BJ (cell line): ENCODE data around the gene FRMD4A. TPM values are rescaled to one million over a fixed set of nuclear protein-coding genes. Genes with fewer than 3 reads are reported as not detected.
"Not testable (repeated sequence)": the region's sequence is repeated elsewhere in the genome, so short reads cannot be mapped to it uniquely, and the experiment has no call there.

ENCODE experiments used
- CTCF ChIA-PET: fragments of 350-600 bp; formaldehyde crosslinking; extraction: SDS; loops from one replicate; lab custom pipeline; 2021; ENCODE audit warnings: antibody characterized with exemption, inconsistent platforms; lab: Yijun Ruan, JAX
- POLR2A ChIA-PET: fragments of 300-600 bp; sonication (Branson Sonifier 250); formaldehyde crosslinking; extraction: SDS; loops from one replicate; lab custom pipeline; 2021; ENCODE audit warnings: antibody characterized with exemption; lab: Charles Lee
- DNase-seq: peaks from one replicate; pipeline ENCODE4 v3.0.0-alpha.2; 2011; ENCODE audit warnings: low read depth
- H3K27me3 ChIP-seq: 2 replicates; pipeline ENCODE4 v1.6.0; 2011; ENCODE audit warnings: low read length; ENCODE audit not compliant: control insufficient read depth, insufficient read depth
- H3K36me3 ChIP-seq: 2 replicates; pipeline ENCODE4 v1.5.1; 2011; ENCODE audit warnings: low read length; ENCODE audit not compliant: control insufficient read depth, insufficient read depth
- H3K4me3 ChIP-seq: 2 replicates; pipeline ENCODE4 v1.5.1; 2011; ENCODE audit warnings: low read depth, mild to moderate bottlenecking, control low read depth, low read length
- polyA plus RNA-seq: library from polyadenylated mRNA; depleted of rRNA; stranded (reverse); fragments of >200 nt; gene quantifications from 2 replicates; pipeline ENCODE4 v1.2.3, GENCODE V29; 2011
- TF ChIP-seq, protein P1 (sequence below): IDR thresholded peaks from 2 replicates; pipeline ENCODE4 v1.5.1; 2011; ENCODE audit warnings: low read depth, mild to moderate bottlenecking, control low read depth, inconsistent platforms, low read length, moderate library complexity; ENCODE audit not compliant: insufficient read depth

Gene FRMD4A
- polyA plus RNA-seq, 1 experiment: 31.6 TPM

DNA sequence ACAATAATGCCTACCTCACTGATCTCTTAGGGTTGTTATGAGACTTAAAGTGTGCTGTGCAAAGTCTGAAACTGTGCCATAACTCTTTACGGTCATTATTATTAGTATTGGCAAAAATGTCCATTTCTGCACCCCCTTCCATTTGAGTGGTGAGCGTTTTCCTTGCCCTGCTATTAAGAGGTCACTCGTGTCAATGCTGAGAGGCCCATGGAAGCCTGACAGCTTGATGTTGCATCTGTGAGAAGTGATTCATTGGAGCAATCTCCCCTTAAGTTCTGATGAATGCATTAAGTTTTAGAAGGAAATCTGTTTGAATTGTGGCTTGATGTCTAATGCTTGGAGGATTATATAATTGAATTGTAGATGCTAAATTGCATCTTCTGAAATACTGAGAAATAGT, 253.3 kb downstream of the FRMD4A start:
- CTCF ChIA-PET: no interaction called here

DNA sequence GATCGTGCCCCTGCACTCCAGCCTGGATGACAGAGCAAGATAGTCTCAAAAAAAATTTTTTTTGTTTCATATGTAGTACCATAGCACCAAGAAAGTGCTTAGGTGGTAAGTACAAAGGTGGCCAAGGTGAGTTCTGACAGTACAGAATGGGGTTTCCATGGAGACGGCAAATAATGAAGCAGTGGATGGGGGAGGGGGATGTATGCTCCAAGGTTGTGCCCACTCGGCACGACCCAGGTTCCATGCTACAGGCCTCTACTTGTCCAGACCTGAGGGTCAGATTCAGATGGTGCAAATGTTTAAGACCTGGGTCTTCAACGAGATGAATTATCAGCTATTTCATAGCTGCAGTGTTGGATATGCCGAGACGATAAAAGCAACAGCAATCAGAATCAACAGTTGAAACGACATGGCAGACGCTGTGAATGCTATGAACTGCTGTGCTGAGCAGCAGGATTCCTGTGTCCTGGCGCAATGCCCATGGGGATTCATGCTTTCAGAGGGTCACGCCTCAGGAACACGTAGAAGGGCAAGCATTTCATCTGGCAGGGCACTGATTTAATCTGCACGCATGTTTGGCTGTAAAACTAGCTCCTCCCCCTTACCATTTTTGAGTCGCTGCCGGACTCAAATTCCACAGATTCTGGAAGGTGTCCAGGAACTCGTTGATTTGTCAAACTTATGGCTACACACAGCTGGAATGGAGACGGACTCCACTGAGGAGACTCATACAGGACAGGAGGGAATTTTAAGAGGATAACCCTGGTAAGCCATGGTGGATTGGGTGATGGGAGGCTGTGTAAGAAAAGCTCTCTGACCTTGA, 256.5 kb downstream of the FRMD4A start:
- DNase-seq: peak; percentile 100
- no peaks in the 10 kb centered on the region for H3K27me3 ChIP-seq
- CTCF ChIA-PET: interaction anchor here (0.8 to 1.2 kb wide), 2 partner anchors 20 to 33 kb away, joined by 3 read pairs; no protein-coding TSS in a partner anchor
- POLR2A ChIA-PET: interaction anchor here (0.6 to 0.8 kb wide), 2 partner anchors 9 to 10 kb away, joined by 3 to 4 read pairs; no protein-coding TSS in a partner anchor
- no peak overlapping the region for H3K4me3 ChIP-seq
- TF ChIP-seq, protein P1, sequence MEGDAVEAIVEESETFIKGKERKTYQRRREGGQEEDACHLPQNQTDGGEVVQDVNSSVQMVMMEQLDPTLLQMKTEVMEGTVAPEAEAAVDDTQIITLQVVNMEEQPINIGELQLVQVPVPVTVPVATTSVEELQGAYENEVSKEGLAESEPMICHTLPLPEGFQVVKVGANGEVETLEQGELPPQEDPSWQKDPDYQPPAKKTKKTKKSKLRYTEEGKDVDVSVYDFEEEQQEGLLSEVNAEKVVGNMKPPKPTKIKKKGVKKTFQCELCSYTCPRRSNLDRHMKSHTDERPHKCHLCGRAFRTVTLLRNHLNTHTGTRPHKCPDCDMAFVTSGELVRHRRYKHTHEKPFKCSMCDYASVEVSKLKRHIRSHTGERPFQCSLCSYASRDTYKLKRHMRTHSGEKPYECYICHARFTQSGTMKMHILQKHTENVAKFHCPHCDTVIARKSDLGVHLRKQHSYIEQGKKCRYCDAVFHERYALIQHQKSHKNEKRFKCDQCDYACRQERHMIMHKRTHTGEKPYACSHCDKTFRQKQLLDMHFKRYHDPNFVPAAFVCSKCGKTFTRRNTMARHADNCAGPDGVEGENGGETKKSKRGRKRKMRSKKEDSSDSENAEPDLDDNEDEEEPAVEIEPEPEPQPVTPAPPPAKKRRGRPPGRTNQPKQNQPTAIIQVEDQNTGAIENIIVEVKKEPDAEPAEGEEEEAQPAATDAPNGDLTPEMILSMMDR: no peak
- H3K36me3 ChIP-seq: no peaks in the 10 kb centered on the region

More for the DNA sequence above, 253.3 kb downstream of the FRMD4A start:
- TF ChIP-seq, protein P1: no peak
- H3K4me3 ChIP-seq: no peak overlapping the region
- no peaks in the 10 kb centered on the region for H3K27me3 ChIP-seq
- H3K36me3 ChIP-seq: no peaks in the 10 kb centered on the region
- POLR2A ChIA-PET: no interaction called here
- DNase-seq: no peak

DNA sequence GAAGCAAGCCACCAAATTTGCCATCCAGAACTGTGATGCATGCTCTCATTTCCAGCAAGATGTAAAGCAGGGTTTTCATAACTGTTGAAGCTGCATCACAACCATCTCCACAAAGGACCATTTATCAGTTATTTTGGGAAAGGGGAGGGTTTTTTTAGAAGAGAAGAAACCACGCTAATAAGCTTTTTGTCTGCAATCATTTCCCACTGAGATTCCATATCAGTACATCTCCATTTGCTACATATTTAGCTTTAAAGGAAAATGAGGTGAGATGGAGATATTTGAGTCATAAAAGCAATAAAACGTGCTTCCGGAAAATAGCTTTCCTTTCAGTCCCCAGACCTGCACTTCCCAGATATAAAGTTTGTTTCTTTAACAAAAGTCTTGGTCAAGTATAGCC, 258.2 kb downstream of the FRMD4A start:
- TF ChIP-seq, protein P1: no peak
- DNase-seq: no peak
- no peak overlapping the region for H3K4me3 ChIP-seq
- H3K27me3 ChIP-seq: no peaks in the 10 kb centered on the region
- H3K36me3 ChIP-seq: no peaks in the 10 kb centered on the region
- POLR2A ChIA-PET: interaction anchor here (0.7 kb wide), 1 partner anchor 552 kb away, joined by 3 read pairs; no protein-coding TSS in a partner anchor
- CTCF ChIA-PET: interaction anchor here (0.6 to 1.4 kb wide), 5 partner anchors 10 to 32 kb away, joined by 3 to 4 read pairs (median 3); no protein-coding TSS in a partner anchor

DNA sequence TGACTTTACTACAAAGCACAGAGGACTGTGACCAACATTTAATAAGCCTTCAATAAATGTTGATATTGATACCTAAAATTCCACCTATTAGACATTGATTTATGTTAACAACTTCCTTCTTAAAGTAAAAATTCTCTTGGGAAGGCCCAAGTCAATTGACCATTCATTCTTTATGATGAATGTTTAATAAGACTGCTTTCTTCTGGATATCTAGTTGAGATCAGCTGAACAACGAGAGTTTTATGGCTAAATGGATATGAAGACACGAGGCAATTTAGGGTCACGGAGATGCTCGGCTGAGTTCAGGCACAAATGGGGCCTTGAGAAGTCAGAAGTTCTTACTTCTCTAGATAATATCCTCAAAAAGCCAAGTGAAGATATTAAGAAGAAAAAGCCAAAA, 258.8 kb downstream of the FRMD4A start:
- POLR2A ChIA-PET: no interaction called here
- CTCF ChIA-PET: interaction anchor here (1.4 kb wide), 1 partner anchor 31 kb away, joined by 3 read pairs; no protein-coding TSS in a partner anchor
- H3K36me3 ChIP-seq: no peaks in the 10 kb centered on the region
- H3K27me3 ChIP-seq: no peaks in the 10 kb centered on the region
- TF ChIP-seq, protein P1: no peak
- no peak overlapping the region for H3K4me3 ChIP-seq
- no peak for DNase-seq

DNA sequence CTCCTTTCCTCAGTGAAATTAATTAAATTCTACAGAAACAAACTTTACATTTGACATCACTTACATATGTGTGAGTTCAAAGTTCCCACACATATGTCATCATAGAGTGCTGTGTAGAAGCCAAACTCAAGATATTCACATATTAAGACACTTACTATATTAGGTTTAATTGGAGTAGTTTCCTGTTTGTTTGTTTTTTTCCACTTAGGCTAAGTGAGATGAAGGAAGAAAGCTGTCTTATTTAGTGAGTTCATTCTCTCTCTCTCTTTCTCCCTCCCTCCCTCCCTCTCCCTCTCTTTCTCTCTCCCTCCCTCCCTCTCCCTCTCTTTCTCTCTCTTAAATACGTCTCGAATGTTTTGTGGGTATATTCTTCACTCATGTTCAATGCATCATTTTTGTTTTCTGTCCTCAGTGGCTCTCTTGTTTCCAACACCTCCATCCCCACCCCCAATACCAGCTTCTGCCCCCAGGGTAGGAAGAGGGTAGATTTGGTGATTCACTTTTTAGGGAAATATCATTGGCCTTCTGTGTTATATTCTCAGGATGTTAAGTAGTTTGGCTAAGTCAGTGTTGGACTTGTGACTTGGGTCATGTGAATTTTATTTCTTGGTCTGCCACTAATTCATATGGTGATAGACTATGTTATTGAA, 262.0 kb downstream of the FRMD4A start:
- no peaks in the 10 kb centered on the region for H3K36me3 ChIP-seq
- H3K4me3 ChIP-seq: no peak overlapping the region
- POLR2A ChIA-PET: no interaction called here
- CTCF ChIA-PET: interaction anchor here (1.0 kb wide), 1 partner anchor 358 kb away, joined by 3 read pairs; no protein-coding TSS in a partner anchor
- H3K27me3 ChIP-seq: no peaks in the 10 kb centered on the region
- TF ChIP-seq, protein P1: no peak
- DNase-seq: no peak

DNA sequence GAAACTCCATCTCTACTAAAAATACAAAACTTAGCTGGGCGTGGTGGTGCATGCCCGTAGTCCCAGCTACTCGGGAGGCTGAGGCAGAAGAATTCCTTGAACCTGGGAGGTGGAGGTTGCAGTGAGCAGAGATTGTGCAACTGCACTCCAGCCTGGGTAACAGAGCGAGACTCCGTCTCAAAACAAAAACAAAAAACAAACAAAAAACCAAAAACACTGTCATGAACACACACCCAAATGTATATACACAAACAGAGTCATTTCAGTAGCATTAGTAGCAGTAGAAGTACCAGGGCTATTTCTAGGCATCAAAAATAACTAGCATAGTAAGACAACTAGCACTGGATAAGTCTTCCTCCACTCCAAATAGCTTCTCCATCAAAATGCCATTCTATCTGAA, 263.1 kb downstream of the FRMD4A start:
- DNase-seq, H3K27me3 ChIP-seq, POLR2A ChIA-PET, H3K36me3 ChIP-seq, H3K4me3 ChIP-seq, CTCF ChIA-PET: not testable (repeated sequence)
